GM19397 (cell line): ENCODE results near the gene BTBD17.

ENCODE experiments used
- ATAC-seq: cut with Tn5 transposase; IDR thresholded peaks from one replicate; pipeline ENCODE4 v1.9.1; 2021; ENCODE audit warnings: mild to moderate bottlenecking, moderate library complexity; ENCODE audit not compliant: unreplicated experiment

Gene BTBD17

DNA sequence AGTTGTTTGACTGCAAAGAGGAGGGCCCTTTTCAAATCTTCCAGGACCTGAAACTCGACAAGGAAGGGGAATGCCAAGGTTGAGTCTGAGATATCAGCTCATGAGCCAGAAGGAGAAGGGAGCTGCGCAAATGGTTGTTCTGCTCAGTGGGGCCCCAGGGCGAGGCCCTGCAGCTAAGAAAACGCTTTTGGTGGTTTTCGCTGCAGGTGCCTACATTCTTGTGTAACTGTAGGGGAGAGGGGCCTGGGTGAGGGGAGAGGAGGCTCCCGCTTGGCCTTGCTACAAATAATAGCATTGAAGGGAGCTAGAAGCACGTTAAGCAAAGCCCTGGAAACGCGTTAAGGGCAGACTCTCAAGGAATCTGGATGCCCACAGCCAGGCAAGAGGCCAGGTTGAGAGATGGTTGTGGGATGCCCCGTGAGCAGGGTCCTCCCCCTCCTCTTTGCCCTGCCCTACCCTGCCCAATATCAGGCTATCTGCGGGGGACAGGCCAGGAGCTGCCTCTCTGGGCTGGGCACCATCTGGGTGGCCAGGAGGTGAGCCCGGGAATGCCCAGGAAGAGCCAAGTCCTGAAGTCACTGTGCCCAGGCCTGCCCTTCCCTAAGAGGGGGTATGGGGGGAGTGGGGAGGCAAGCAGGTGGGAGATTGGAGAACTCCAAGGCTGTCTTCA, 27.6 kb upstream of the BTBD17 start:
- no peak for ATAC-seq

DNA sequence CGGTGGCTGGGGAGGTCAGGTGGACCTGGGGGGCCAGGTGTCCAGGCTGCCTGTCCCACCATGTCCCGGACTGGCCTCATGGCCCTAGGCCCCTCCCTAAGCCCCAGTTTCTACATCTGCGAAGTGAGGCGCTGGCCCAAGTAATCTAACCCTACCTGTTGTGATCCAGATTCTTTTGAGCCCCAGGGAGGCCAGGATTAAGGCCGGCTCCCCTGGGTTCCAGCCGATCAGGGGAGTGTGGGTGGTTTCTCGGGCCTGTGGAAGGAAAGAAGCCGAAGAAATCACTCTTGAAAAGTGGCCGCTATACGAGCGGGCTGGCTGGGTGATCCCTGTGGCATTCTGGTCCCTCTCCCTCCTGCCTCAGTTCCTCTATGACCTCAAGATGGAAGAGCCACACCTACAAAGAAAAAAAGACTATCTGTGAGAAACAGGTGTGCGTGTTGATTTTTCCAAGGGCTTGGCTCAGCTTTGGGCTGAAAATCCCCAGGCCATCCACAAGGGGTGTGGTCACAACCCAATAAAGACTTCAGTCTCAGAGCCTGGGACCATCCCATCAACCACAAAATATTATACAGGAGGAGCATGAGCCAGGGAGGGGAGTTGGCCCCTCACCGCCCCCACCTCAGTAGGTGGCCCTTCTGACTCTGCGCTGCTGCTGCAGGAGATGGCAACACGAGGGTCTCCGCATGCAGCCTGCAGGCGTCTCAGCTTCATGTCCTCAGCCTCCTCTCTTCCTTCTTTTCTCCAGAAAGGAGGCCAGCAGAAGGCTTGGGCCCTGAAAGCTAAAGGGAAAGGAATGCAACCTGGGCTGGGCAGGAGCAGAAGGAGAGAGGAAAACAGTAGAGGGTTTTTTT, 25.9 kb upstream of the BTBD17 start:
- no peak for ATAC-seq

DNA sequence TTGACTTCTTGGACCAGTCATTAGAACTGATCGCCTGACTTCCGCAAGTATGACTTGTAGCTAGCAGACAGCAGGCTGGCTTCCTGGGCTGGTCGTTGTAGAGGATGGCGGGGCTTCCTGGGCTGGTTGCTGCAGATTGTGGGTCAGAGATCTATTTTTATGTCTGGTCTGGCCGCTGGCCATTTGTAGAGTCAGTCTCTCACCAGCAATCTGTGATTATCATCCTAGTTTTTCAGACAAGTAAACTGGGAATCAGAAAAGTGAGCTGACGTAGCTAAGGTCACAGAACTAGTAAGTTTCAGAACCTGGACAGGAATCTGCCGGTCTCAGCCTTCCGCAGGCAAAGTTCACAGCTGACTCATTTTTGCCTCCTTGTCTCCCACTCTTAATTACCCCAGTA, 24.7 kb upstream of the BTBD17 start:
- no peak for ATAC-seq

DNA sequence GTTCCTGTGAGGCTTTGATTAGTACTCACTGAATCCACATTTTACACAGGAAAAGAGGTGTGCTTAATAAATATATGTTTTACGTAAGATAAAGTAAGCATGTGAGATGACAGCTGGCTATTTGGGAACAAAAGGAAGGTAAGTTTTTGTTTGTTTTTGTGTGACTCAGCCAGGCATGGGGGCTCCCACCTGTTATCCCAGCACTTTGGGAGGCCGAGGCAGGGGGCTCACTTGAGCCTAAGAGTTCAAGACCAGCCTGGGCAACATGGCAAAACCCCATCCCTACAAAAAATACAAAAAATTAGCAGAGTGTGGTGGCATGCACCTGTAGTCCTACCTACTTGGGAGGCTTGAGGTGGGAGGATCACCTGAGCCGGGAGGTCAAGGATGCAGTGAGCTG, 23.5 kb upstream of the BTBD17 start:
- ATAC-seq: no peak

DNA sequence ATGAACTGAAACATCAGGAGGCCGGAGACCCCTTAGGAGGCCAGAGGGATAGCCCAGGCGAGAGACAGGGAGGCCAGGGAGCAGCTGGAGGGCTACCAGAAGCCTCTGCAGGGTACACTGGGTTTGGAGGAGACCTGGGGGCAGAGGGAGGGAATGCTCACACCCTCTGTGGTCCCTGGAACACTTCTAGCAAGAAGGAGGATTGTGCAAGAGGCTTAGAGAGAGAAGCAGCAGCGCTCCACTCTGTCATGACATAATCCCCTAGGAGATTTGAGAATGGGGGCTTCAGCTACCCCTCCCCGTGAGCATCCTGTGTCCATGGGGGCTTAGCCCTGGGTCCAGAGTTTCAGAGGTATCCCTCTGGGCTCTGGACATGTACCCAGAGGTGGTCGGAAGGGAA, 21.5 kb upstream of the BTBD17 start:
- no peak for ATAC-seq

DNA sequence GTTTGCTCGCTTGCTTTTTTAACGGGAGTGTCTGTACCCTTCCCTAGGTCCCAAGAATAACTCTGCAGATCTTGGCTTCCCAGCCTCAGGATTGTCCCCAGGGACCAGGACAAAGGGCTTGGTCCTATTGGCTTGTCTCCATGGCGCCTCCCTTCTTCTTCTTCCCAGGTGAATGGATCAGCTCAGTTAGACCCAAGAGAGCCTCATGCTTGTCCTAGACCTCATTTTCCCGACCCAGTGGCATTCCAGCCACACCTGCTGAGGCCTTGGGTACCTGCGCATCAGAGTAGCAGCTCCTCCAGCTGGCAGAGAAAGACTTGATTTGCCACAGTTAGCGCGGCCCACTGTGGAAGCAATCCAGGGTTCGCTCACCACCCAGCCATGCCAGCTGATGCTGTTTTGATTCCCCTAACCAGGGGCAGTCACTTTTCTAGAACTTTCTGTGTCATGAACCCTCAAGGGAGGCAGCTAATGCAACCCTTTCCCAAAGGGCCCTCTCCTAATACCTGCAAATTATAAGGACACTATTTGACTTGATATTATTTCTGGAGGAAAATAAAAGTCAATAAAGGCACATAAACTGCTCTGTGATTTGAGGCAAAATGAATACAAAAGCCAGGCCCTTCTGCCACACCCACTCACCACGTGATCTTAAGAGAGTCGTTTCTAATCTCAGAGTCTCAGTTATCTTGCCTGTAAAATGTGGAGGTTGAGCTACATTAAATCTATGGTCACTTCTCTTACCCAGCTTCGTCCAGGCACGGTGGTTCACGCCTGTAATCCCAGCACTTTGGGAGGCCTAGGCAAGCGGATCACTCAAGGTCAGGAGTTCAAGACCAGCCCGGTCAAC, 19.5 kb upstream of the BTBD17 start:
- ATAC-seq: no peak

DNA sequence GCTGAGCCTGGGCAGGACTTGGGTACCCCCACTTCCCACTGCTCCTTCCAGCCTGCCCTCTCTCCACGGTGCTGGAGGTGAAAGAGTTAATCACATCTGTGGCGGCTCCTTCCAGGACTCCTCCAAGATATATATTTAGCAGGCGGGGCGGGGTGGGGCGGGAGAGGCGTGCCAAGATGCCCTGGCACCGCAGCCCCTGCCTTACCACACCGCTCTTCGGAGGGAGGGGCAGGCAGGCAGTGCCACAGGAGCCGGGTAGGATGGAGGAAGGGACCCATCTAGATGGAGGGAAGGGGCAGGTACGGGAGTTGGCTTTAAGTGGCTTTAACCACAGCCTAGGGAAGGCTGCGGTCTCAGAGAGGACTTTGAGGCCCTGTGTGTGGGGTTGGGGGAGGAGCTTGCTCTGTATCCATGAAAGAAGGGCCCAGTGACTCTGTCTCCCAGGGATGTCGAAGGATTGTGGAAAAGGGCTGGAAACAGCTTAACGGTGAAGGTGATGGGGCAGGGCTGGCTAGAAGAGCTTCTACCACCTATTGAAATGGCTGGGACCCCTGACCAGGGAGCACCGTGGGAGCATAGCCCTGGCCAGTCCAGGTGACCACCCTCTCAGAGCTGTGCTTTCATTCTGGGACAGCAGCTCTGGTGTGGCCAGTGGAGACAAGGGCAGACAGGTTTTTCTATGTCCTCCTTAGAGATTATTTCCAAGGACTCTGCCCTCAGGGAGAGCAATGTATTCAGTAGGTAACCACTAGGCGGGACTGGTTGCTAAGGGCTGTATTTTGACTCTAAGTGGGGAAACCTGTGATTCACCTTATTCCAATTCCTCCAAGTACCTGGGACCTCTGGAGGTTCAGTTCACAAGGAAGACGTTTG, 18.7 kb upstream of the BTBD17 start:
- ATAC-seq: no peak

DNA sequence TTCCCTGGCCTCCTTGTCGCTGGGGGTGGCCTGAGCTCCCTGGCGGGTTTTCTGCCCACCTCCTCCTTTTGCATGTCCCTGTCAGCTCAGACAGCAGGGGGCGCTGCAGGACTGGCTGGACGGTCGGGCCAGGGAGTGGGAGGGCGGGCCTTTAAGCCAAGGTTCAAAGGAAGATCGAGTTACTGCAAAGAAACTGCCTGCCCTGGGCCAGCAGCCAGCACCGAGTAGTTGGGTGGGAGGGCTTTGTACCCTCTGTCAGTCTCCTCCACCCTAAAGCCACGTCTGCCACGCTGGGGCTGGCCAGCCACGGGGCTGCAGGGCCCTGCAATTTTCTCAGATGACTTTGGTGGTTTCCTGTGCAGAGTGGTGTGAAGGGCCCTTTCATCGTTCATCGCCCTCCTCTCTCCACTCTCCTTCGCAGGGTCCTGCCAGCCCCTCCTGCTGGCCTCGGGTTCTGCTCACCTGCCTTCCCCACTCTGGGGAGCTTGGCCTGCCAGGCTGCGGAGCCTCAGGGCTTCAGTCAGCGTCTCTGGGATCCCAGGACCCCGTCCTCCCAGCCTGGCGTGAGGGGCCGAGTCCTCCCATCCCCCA, 17.9 kb upstream of the BTBD17 start:
- ATAC-seq: peak; percentile 64

DNA sequence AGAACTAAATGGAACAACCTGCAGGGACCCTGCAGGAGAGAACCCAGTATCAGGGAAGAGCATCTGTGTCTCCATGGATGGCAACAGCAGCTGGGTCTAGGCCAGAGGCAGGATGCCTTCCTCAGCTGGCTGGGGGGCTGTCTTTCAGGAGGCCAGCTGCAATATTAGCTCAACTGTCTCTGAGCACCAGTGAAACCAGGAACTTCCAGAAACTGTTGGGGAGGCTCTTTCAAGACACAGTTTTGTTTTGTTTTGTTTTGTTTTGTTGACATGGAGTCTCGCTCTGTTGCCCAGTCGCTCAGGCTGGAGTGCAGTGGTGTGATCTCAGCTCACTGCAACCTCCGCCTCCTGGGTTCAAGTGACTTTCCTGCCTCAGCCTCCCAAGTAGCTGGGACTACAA, 13.2 kb upstream of the BTBD17 start:
- no peak for ATAC-seq

DNA sequence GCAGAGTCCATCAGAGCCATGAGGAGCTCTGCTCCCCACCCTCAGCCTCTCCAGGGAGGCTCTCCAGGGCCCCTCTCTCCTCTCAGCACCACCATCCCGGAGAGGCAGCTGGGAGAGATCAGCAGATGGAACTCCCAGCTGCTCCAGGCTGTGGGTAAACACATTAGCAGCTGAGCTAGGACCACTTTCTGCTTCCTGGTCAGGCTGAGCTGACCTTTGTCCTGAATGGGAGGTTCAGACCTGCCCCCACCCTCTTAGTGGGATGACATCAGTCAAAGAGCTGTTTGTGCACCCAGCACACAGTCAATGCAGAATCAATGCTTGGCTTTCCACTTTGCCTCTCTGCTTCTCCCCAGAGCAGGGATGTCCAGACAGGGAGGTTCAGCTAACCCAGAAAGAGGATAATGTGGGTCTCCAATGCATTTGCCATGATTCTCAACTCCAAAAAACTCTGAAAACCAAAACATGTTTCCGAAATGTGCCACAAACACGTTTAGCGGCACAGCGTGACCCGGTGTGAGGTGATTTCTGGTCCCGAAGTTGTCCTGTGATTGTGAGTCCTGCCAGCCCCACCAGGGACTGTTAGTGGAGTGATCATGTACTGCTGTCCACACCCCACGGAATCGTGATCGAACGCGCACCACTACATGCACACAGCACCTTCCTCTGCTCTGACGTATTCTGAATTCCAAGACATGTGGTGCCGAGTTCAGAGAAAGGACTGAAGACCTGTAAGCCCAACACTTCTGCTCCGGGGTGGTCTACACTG, 12.4 kb upstream of the BTBD17 start:
- ATAC-seq: no peak

DNA sequence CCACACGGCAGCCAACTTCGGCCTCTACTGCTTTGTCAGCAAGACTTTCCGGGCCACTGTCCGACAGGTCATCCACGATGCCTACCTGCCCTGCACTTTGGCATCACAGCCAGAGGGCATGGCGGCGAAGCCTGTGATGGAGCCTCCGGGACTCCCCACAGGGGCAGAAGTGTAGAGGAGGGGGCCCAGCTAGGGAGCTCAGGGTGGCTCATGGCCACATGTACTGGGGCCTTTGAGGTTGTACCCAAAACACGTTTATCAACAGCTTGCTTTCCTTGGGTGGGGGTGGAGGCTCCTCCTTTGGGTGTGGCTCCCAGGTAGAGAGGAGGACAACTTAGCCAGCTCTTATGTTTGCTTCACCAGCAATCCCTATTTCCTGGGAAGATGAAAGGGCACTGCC, 10.8 kb upstream of the BTBD17 start:
- ATAC-seq: no peak

DNA sequence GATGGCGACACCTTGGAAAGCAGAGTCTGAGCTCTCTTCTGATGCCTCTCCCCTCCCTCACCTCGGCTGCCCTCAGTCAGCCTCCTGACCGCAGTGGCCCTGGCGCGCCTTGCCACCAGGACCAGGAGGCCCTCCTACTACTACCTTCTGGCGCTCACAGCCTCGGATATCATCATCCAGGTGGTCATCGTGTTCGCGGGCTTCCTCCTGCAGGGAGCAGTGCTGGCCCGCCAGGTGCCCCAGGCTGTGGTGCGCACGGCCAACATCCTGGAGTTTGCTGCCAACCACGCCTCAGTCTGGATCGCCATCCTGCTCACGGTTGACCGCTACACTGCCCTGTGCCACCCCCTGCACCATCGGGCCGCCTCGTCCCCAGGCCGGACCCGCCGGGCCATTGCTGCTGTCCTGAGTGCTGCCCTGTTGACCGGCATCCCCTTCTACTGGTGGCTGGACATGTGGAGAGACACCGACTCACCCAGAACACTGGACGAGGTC, 10.0 kb upstream of the BTBD17 start:
- no peak for ATAC-seq

DNA sequence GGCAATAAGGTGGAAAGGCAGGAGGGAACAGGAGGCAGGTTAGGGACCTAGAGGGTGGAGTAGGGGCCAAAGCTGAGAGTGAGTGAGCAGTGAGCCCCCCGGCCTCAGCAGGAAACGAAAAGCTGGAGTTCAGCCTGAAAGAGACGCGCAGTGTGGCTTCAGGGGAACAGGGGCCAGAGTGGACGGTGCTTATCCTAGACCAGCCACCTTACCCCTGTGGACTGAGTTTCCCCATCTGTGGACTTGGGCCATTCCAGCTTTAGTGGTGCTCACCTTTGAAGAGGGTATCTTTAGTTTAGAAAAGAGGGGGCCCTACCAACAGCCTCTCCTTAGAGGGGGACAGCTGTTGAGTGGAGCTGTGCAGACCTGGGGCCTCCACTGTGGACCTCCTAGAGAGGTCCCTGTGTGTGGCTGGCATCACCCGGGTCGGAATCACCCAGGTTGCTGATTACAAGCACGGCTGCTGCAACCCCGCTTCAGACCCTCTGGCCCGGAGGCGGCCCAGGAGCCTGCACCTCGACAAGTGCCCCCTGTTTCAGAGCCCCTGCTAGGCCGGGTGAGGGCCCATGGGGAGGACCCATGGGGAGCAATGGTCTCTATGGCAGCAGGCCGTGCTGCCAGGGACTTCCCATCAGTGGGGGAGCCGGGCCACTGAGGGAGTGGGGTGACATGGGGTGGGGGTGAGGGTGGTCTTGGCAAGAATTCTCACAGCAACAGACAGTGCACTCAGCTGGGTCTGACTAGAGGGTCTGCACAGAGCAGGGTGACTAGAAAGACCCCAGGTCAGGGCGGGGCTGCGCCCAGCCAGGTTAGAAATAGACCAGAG, 8.2 kb upstream of the BTBD17 start:
- ATAC-seq: no peak

DNA sequence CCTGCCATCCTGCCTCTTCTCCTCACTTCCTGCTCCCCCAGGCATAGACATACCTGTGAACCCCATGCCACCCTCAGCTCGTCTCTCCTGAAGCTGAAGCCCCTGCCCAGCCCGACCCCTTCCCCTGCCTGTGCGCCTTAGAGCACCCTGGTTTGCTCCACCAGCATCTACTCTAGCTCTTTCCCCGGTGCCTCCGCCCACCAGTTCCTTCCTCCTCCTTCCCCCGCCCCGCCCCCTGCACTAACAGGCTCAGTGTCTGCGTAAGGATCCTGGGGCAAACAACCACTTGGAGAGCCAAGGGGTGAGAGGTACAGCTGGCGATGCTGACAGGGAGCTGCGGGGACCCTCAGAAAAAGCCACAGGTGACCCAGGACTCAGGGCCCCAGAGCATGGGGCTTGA, 7.6 kb upstream of the BTBD17 start:
- ATAC-seq: no peak

DNA sequence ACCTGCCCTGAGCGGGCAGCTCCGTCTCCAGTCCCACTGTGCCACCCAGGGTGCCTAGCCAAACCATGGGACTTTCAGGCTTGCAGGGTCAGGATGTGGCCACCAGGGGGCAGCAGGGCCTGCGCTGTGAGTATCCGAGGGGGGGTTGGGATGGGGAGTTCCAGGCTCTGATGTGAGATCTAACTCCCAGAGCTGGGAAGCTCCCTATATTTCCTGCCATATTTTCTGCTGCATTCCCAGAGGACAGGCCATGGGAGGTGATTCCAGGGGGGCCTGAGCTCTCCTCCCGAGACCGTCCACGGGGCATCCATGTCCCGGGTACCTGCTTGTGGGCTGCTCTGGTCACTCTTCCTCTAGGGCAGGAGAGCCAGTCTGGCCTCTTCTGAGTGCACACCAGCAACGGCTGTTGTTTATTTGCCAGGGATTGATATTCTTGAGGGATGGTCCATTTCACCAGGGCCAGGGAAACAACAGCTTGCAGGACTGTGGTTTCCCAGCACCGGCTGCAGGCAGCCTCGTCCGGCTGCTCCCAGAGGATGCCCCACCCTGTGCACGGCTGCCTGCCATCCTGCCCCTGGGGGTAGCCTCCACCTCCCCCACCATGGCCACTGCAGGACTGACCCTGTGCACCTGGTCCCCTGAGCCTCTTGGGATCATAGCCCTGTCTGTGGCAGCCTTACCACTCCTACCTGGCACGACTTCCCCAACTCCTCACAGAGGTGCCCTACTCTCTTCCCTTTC, 6.8 kb upstream of the BTBD17 start:
- no peak for ATAC-seq

DNA sequence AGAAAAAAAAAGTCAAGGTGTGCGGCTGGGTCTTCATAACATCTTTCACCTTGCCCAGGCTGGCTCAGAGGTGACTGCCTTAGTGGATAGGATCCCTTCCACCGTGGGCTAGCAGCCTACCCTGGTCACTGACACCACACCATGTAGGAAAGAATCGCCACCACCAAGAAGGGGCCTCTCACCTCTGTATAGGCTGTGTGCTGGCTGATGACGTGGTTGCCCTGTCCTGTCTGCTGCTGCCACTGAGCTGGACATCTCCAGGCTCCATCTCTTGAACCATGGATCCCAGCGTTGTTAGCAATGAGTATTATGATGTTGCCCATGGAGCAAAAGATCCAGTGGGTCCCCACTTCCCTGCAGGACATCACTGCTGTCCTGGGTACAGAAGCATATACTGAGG, 5.5 kb upstream of the BTBD17 start, which contains the start of gene GPR142:
Gene GPR142, plus strand, starts transcription at position 301 of the 400 bp plus-strand sequence. CDS start 2,035 bp downstream, outside the sequence.
- ATAC-seq: no peak

DNA sequence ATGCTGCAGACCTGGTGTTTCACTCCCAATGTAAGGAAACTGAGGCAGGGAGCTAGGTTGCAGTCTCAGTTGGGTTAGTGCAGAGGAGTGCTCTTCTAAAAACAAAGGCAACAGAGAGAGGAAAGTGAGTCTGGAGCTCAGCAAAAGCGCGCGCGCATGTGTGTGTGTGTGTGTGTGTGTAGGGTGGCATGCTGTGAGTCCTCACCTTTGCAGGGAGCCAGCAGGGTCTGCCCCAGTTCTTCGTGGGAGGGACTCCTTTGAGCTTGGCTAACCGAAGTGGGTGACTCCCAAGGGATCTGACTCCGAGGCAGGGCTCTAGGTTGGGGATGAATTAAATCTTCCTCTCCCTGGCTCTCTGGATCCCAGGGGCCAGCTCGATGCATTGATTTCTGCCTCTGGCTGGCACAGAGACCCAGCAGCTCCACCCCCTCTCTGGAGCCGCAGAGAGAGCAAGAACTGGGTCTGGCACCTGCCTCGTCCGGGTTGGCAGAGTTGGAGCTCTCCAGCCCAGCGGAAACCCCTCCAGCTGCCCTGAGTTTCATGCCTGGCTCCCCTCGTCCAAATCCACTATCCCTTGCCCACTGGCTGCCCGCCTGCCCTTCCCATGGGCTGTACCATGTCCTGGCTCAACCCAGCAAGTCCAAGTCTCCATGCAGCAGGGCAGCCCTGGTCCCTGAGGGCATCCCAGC, 1.3 kb upstream of the BTBD17 start:
- ATAC-seq: no peak
